Measurements from ENCODE around the gene PRKCD.
"Not testable (repeated sequence)": the region's sequence is repeated elsewhere in the genome, so short reads cannot be mapped to it uniquely, and the experiment has no call there.

PRKCD gene

GRCh38 chr3:53139906-53140846, 20.8 kb upstream of the PRKCD start:
- DNase-seq (ENCODE audit: low read depth, low spot score), result no peak

GRCh38 chr3:53140847-53141845, 19.9 kb upstream of the PRKCD start:
- no peak for DNase-seq (ENCODE audit: low read depth, low spot score)

- DNase-seq (ENCODE audit: low read depth, low spot score), result no peak
Observed at GRCh38 chr3:53142986-53143385, 18.0 kb upstream of the PRKCD start.

- DNase-seq (ENCODE audit: low read depth, low spot score), result no peak
Observed at GRCh38 chr3:53144446-53144845, 16.6 kb upstream of the PRKCD start.

- DNase-seq (ENCODE audit: low read depth, low spot score), result no peak
Observed at GRCh38 chr3:53144862-53145712, 15.9 kb upstream of the PRKCD start.

GRCh38 chr3:53145713-53146080, 15.3 kb upstream of the PRKCD start:
- DNase-seq (ENCODE audit: low read depth, low spot score), result no peak

- no peak for DNase-seq (ENCODE audit: low read depth, low spot score)
Observed at GRCh38 chr3:53146319-53146891, 14.6 kb upstream of the PRKCD start.

- DNase-seq (ENCODE audit: low read depth, low spot score), result no peak
Observed at GRCh38 chr3:53147151-53147902, 13.7 kb upstream of the PRKCD start.

GRCh38 chr3:53147903-53148400, 13.1 kb upstream of the PRKCD start:
- no peak for DNase-seq (ENCODE audit: low read depth, low spot score)

GRCh38 chr3:53149006-53149690, 11.9 kb upstream of the PRKCD start:
- DNase-seq (ENCODE audit: low read depth, low spot score), result no peak

- DNase-seq (ENCODE audit: low read depth, low spot score), result no peak
Observed at GRCh38 chr3:53149699-53150098, 11.3 kb upstream of the PRKCD start.

GRCh38 chr3:53150247-53151085, 10.5 kb upstream of the PRKCD start:
- no peak for DNase-seq (ENCODE audit: low read depth, low spot score)

GRCh38 chr3:53151086-53151438, 9.9 kb upstream of the PRKCD start:
- not testable (repeated sequence) for DNase-seq (ENCODE audit: low read depth, low spot score)

GRCh38 chr3:53151465-53151864, 9.5 kb upstream of the PRKCD start:
- DNase-seq (ENCODE audit: low read depth, low spot score), result no peak

- DNase-seq (ENCODE audit: low read depth, low spot score), result no peak
Observed at GRCh38 chr3:53151870-53152660, 8.9 kb upstream of the PRKCD start.

- no peak for DNase-seq (ENCODE audit: low read depth, low spot score)
Observed at GRCh38 chr3:53153264-53153823, 7.7 kb upstream of the PRKCD start.

- DNase-seq (ENCODE audit: low read depth, low spot score), result no peak
Observed at GRCh38 chr3:53153980-53154379, 7.0 kb upstream of the PRKCD start.
